Ovary (tissue), 3 donors: ENCODE data around the gene CHCHD6.

Source experiments
- EP300 ChIP-seq: sonication (generic); formaldehyde crosslinking; IDR thresholded peaks from one replicate; pipeline ENCODE4 v1.6.1; 2017; ENCODE audit warnings: antibody characterized with exemption
- POLR2A ChIP-seq: fragments of 450-650 bp; IDR thresholded peaks from one replicate; pipeline ENCODE4 v1.6.1; 2017; ENCODE audit warnings: antibody characterized with exemption, mild to moderate bottlenecking, moderate library complexity
- TF ChIP-seq, protein P1 (sequence below), 3 donors: fragments of 450-650 bp in 2 of 3; fragments of 200-600 bp in 1 of 3; IDR thresholded peaks; one replicate each; pipeline versions ENCODE4 v1.5.1 to v1.8.0; 2016 to 2022; ENCODE audit warnings: antibody characterized with exemption in 3 of 3, mild to moderate bottlenecking in 1 of 3
- donor health status: DM: no; HTN: no; CAD: no.

DNA sequence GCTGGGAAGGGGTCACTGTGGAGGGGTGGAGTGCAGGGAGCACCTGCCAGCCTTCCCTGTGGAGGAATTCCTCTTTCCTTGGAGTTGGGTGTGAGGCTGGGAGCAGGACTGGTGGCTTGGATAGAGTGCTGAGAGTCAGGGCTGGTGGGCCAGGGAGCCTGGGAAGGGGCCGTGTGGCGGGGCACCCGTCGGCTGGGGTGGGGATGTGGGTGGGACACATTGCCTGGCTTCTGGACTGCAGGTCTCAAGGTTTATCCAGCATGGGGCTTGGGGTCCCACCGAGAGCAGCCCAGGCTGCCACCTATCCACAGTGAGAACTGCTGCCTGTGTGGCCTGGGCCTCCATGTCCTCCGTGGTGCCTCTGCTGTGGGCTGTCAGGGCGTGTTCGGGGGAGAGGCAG lies 283.6 kb downstream of the CHCHD6 start:
- TF ChIP-seq EP300 (no peak), POLR2A (no peak)
- TF ChIP-seq, protein P1, sequence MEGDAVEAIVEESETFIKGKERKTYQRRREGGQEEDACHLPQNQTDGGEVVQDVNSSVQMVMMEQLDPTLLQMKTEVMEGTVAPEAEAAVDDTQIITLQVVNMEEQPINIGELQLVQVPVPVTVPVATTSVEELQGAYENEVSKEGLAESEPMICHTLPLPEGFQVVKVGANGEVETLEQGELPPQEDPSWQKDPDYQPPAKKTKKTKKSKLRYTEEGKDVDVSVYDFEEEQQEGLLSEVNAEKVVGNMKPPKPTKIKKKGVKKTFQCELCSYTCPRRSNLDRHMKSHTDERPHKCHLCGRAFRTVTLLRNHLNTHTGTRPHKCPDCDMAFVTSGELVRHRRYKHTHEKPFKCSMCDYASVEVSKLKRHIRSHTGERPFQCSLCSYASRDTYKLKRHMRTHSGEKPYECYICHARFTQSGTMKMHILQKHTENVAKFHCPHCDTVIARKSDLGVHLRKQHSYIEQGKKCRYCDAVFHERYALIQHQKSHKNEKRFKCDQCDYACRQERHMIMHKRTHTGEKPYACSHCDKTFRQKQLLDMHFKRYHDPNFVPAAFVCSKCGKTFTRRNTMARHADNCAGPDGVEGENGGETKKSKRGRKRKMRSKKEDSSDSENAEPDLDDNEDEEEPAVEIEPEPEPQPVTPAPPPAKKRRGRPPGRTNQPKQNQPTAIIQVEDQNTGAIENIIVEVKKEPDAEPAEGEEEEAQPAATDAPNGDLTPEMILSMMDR (IDR thresholded peaks at IDR 0.05) = no peak
